DOHH2 (cell line): ENCODE results near the gene CDKN1C.

Experiments used
- H3F3A ChIP-seq: fragments of 200-600 bp; sonication (generic), shearing (Covaris generic); 2 replicates; pipeline ENCODE4 v1.6.0; 2016; ENCODE audit warnings: antibody characterized with exemption, mild to moderate bottlenecking; ENCODE audit not compliant: control insufficient read depth, insufficient read depth
- H3K27ac ChIP-seq: fragments of 200-600 bp; sonication (generic); 2 replicates; pipeline ENCODE4 v1.5.1; 2014; ENCODE audit warnings: low read depth, mild to moderate bottlenecking, low read length, moderate library complexity
- H3K27me3 ChIP-seq: fragments of 200-600 bp; sonication (generic); 2 replicates; pipeline ENCODE4 v1.6.1; 2014; ENCODE audit warnings: mild to moderate bottlenecking, low read length, mixed read lengths; ENCODE audit not compliant: control insufficient read depth
- H3K36me3 ChIP-seq: fragments of 200-600 bp; sonication (generic); 2 replicates; pipeline ENCODE4 v1.6.1; 2014; ENCODE audit warnings: mild to moderate bottlenecking, low read length, moderate library complexity, mixed read lengths; ENCODE audit not compliant: control insufficient read depth
- H3K4me1 ChIP-seq: fragments of 200-600 bp; sonication (generic); 2 replicates; pipeline ENCODE4 v1.6.1; 2014; ENCODE audit warnings: mild to moderate bottlenecking, low read length, mixed read lengths; ENCODE audit not compliant: control insufficient read depth
- H3K4me2 ChIP-seq: fragments of 200-600 bp; sonication (generic); 2 replicates; pipeline ENCODE4 v1.6.0; 2014; ENCODE audit warnings: mild to moderate bottlenecking, low read length, moderate library complexity
- H3K4me3 ChIP-seq: fragments of 200-600 bp; sonication (generic); 2 replicates; pipeline ENCODE4 v1.5.1; 2014; ENCODE audit warnings: mild to moderate bottlenecking, low read length, mixed read lengths
- H3K79me2 ChIP-seq: fragments of 200-600 bp; sonication (generic); 2 replicates; pipeline ENCODE4 v1.6.1; 2014; ENCODE audit warnings: mild to moderate bottlenecking, low read length, mixed read lengths; ENCODE audit not compliant: control insufficient read depth
- H3K9me2 ChIP-seq: fragments of 200-600 bp; sonication (generic); replicated peaks from 2 replicates; pipeline ENCODE4 v1.6.1; 2014; ENCODE audit warnings: mild to moderate bottlenecking, low read length, mixed read lengths; ENCODE audit not compliant: control insufficient read depth
- H3K9me3 ChIP-seq: fragments of 200-600 bp; sonication (generic); 2 replicates; pipeline ENCODE4 v1.6.1; 2014; ENCODE audit warnings: antibody characterized with exemption, low read length, mixed read lengths; ENCODE audit not compliant: control insufficient read depth, insufficient read depth
- H4K20me1 ChIP-seq: fragments of 200-600 bp; sonication (generic); 2 replicates; pipeline ENCODE4 v1.6.0; 2014; ENCODE audit warnings: low read depth, mild to moderate bottlenecking, antibody characterized with exemption, low read length, moderate library complexity; ENCODE audit not compliant: control insufficient read depth, insufficient read depth
- CTCF ChIP-seq: fragments of 200-600 bp; sonication (generic); IDR thresholded peaks from one replicate; pipeline ENCODE4 v1.5.1; 2014; ENCODE audit warnings: antibody characterized with exemption, mild to moderate bottlenecking, low read depth, low read length; ENCODE audit not compliant: poor library complexity, severe bottlenecking
- EZH2phosphoT487 ChIP-seq: fragments of 200-600 bp; sonication (generic); IDR thresholded peaks from 2 replicates; pipeline ENCODE4 v1.6.1; 2017; ENCODE audit warnings: borderline replicate concordance, mild to moderate bottlenecking, antibody characterized with exemption, low read length, moderate library complexity, mixed read lengths

CDKN1C gene

GRCh38 chr11:2853997-2854560 is 31.5 kb downstream of the CDKN1C start:
- H3K4me2 ChIP-seq, result no peak overlapping the region
- no peaks in the 10 kb centered on the region for H3K36me3 ChIP-seq
- H3K27me3 ChIP-seq, result no peaks in the 10 kb centered on the region
- no peaks in the 10 kb centered on the region for H3K79me2 ChIP-seq
- no peak overlapping the region for H3K4me3 ChIP-seq
- H3F3A ChIP-seq, result no peaks in the 10 kb centered on the region
- H3K4me1 ChIP-seq, result no peaks in the 10 kb centered on the region
- no peaks in the 10 kb centered on the region for H4K20me1 ChIP-seq
- no peak overlapping the region for H3K27ac ChIP-seq
- TF ChIP-seq EZH2phosphoT487, result no peak
- no peak for TF ChIP-seq CTCF
- H3K9me3 ChIP-seq, result no peaks in the 10 kb centered on the region
- no peaks in the 10 kb centered on the region for H3K9me2 ChIP-seq

GRCh38 chr11:2853401-2853800 is 32.2 kb downstream of the CDKN1C start:
- TF ChIP-seq EZH2phosphoT487, result no peak
- TF ChIP-seq CTCF, result no peak
- Histone ChIP-seq H3K27me3 (no peaks in the 10 kb centered on the region), H3K9me3 (no peaks in the 10 kb centered on the region), H3K9me2 (no peaks in the 10 kb centered on the region), H3K4me2 (no peak overlapping the region), H3K27ac (no peak overlapping the region), H3K4me1 (no peaks in the 10 kb centered on the region), H3F3A (no peaks in the 10 kb centered on the region), H3K4me3 (no peak overlapping the region), H3K79me2 (no peaks in the 10 kb centered on the region), H3K36me3 (no peaks in the 10 kb centered on the region), H4K20me1 (no peaks in the 10 kb centered on the region)

GRCh38 chr11:2849994-2850770 is 35.4 kb downstream of the CDKN1C start:
- H3K9me2 ChIP-seq, result no peaks in the 10 kb centered on the region
- H3K79me2 ChIP-seq, result no peaks in the 10 kb centered on the region
- H3K36me3 ChIP-seq, result no peaks in the 10 kb centered on the region
- no peak for TF ChIP-seq EZH2phosphoT487
- no peaks in the 10 kb centered on the region for H3K4me1 ChIP-seq
- H3K9me3 ChIP-seq, result no peaks in the 10 kb centered on the region
- no peak overlapping the region for H3K27ac ChIP-seq
- H3K4me3 ChIP-seq, result no peak overlapping the region
- H3K27me3 ChIP-seq, result no peaks in the 10 kb centered on the region
- no peak overlapping the region for H3K4me2 ChIP-seq
- H4K20me1 ChIP-seq, result no peaks in the 10 kb centered on the region
- H3F3A ChIP-seq, result no peaks in the 10 kb centered on the region

GRCh38 chr11:2848497-2848896 is 37.1 kb downstream of the CDKN1C start:
- no peak overlapping the region for H3K4me3 ChIP-seq
- H3K9me3 ChIP-seq, result no peaks in the 10 kb centered on the region
- no peaks in the 10 kb centered on the region for H3K4me1 ChIP-seq
- H3K27me3 ChIP-seq, result no peaks in the 10 kb centered on the region
- TF ChIP-seq CTCF (no peak), EZH2phosphoT487 (no peak)
- H4K20me1 ChIP-seq, result no peaks in the 10 kb centered on the region
- no peaks in the 10 kb centered on the region for H3K9me2 ChIP-seq
- no peaks in the 10 kb centered on the region for H3F3A ChIP-seq
- H3K36me3 ChIP-seq, result no peaks in the 10 kb centered on the region
- no peaks in the 10 kb centered on the region for H3K79me2 ChIP-seq
- H3K4me2 ChIP-seq, result no peak overlapping the region
- no peak overlapping the region for H3K27ac ChIP-seq
